ENCODE measurements around the gene HSPH1. TPM values are rescaled to one million over a fixed set of nuclear protein-coding genes. Genes with fewer than 3 reads are reported as not detected.
A peak's percentile ranks its signal among the peaks of the same experiment; 100 is the strongest.
"Not testable (repeated sequence)": the region's sequence is repeated elsewhere in the genome, so short reads cannot be mapped to it uniquely, and the experiment has no call there.

The HSPH1 gene
- total RNA-seq, 1 donor from 2014 or later: 59.4 TPM

DNA sequence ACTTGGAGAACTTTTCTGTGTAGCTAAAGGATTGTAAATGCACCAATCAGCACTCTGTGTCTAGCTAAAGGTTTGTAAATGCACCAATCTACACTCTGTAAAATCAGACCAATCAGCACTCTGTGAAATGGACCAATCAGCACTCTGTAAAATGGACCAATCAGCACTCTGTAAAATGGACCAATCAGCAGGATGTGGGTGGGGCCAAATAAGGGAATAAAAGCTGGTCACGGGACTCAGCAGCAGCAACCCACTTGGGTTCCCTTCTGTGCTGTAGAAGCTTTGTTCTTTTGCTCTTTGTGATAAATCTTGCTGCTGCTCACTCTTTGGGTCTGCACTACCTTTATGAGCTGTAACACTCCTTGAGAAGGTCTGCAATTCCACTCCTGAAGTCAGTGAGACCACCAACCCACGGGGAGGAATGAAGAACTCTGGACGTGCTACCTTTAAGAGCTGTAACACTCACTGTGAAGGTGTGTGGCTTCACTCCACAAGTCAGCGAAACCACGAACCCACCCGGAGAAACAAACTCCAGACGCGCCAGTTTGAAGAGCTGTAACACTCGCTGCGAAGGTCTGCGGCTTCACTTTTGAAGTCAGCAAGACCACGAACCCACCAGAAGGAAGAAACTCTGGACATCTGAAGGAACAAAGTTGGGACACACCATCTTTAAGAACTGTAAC, 16.2 kb upstream of the HSPH1 start:
- DNase-seq (ENCODE audit: extremely low read depth, low read depth, low spot score): not testable (repeated sequence)

DNA sequence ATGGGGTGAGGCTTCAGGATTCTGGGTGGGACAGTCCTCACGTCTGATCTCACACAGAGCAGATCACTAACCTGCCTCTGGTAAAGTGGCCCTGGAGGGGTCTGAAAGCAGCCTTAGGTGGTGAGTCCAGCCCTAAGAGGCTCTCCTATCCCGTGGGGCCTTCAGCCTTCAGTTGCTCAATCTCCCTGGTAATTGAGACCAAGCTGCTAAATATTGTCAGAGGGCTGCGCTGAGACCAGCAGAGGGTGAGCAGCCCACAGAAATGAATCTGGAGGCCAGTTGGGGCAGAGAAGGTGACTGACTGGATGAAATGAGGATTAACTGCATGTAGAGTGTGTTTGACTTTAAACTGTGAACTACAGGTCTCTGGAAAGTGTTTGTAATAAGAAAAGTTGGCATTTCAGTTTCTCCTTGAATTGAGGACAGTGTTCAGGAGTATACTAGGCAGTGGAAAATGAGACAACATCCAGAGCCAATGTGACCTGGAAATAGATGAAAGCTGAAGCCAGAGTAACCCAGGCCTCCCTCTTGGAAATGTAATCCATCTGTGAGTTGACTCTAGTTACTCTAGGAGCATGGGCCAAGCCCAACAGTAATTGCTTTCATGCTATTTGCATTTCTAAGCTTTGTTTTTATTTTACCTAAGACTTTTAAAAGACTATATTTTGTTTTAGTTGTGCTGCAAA, 14.3 kb upstream of the HSPH1 start:
- DNase-seq (ENCODE audit: extremely low read depth, low read depth, low spot score): no peak

- no peak for DNase-seq (ENCODE audit: extremely low read depth, low read depth, low spot score)
These were observed 12.3 kb upstream of the HSPH1 start for GRCh38 chr13:31174018-31174417.

GRCh38 chr13:31172535-31172934, 10.8 kb upstream of the HSPH1 start:
- no peak for DNase-seq (ENCODE audit: extremely low read depth, low read depth, low spot score)

GRCh38 chr13:31172001-31172400, 10.3 kb upstream of the HSPH1 start:
- DNase-seq (ENCODE audit: extremely low read depth, low read depth, low spot score): no peak

GRCh38 chr13:31168736-31169135, 7.0 kb upstream of the HSPH1 start:
- DNase-seq (ENCODE audit: extremely low read depth, low read depth, low spot score): no peak

DNA sequence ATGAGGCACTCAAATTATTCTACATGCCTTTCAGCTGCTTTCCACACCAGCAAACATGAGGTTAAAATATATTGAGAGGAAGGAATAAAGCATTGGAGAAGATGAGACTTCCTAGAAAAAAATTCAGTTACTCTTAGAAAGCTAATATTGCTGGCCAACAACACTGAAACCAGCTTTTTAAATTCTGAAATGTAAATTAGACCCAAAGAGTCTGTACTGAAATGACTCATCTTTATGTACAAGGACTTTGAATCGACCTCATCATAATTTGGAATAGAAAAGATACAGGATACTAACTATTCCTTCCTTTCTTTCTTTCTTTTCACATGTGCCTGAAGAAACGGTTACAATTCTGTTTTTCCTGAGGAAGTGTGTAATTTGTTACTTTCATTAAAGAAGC, 6.5 kb upstream of the HSPH1 start:
- DNase-seq (ENCODE audit: extremely low read depth, low read depth, low spot score): no peak

- DNase-seq (ENCODE audit: extremely low read depth, low read depth, low spot score): no peak
These were observed 5.8 kb upstream of the HSPH1 start for GRCh38 chr13:31167490-31167889.

DNA sequence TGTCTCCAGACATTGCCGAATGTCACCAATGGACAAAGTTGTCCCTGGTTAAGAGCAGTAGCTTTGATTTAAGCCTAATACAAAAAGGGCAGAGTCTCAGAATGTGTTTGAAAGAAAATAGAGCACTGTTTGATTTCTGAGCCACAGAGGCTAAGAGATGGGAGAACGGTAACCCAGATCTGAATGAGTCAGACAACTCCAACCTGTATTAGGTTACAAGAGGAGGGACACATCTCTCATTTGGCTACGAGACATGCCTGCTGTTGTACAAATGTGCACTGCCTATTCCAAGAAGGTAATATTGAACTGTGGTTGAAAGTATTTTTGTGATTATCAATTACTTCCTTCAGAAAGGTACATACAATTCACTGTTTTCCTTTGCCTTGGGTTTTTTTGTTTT, 4.9 kb upstream of the HSPH1 start:
- no peak for DNase-seq (ENCODE audit: extremely low read depth, low read depth, low spot score)

DNA sequence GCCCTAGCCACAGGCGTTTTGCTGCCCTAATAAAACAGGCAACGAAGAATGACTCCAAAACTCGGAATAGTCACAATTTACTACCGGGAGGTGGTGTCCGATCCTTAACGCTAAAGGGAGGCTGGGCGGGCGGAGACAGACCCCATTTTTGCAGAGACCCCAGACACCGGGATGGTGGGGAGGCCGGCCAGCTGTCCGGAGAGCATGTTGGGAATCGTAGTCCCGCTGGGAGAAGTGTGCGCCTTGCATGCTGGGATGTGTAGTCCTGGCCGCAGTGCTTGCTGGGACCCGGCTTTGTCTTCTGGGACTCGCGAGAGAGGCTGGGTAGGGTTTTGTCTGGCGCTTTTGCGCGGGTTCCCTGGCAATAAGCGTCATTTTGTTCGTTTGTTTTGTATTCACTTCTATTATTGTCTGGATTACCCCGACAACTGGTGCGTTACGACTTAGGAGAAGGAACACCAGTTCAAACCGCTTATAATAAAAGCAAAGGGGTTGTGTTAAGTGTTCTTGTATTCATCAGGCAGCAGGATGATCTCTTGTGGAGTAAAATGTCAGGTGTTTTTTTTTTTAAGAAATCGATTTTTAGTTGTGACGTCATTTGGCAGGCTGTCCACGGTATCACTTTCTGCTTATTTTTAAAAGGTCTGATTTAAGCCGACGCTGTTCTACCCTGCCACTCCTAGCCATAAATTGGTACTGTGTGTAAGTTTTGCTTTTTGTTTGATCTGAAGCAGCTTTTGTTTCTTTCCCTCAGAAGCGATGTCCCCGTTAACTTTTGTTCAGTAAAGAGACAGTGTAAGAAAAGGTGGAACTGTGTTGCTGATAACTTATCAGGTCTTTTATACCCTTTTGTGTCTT, 676 bp upstream of the HSPH1 start:
- DNase-seq (ENCODE audit: extremely low read depth, low read depth, low spot score): peak; percentile 86

GRCh38 chr13:31160857-31161556, 697 bp downstream of the HSPH1 start:
- DNase-seq (ENCODE audit: extremely low read depth, low read depth, low spot score): no peak

DNA sequence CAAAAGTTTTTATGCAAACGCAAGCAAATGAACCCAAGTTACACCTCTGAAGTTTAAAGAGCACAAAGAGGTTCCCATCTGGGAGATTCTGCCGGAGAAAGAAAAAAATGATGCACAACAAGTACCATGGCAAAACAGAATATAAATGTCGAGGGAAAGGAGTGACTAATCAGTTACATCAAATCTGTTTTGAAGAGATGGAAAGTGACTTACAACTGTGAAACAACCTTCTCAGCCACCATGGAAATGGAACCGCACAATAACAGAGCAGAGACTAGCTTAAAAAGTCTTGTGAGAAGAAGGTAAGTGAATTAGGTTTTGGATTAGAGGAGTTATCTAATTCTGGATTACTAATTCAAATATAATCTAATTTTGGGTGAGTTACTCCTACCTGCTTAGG, 2.4 kb downstream of the HSPH1 start:
- no peak for DNase-seq (ENCODE audit: extremely low read depth, low read depth, low spot score)

GRCh38 chr13:31154939-31155338, 6.8 kb downstream of the HSPH1 start:
- DNase-seq (ENCODE audit: extremely low read depth, low read depth, low spot score): no peak

GRCh38 chr13:31151837-31152236, 9.9 kb downstream of the HSPH1 start:
- DNase-seq (ENCODE audit: extremely low read depth, low read depth, low spot score): no peak

- DNase-seq (ENCODE audit: extremely low read depth, low read depth, low spot score): no peak
These were observed 11.3 kb downstream of the HSPH1 start for GRCh38 chr13:31150315-31150985.

- no peak for DNase-seq (ENCODE audit: extremely low read depth, low read depth, low spot score)
These were observed 12.1 kb downstream of the HSPH1 start for GRCh38 chr13:31149604-31150003.

GRCh38 chr13:31145417-31145816, 16.3 kb downstream of the HSPH1 start:
- no peak for DNase-seq (ENCODE audit: extremely low read depth, low read depth, low spot score)

- no peak for DNase-seq (ENCODE audit: extremely low read depth, low read depth, low spot score)
These were observed 23.2 kb downstream of the HSPH1 start for GRCh38 chr13:31138515-31138914.

- DNase-seq (ENCODE audit: extremely low read depth, low read depth, low spot score): no peak
These were observed 25.0 kb downstream of the HSPH1 start for GRCh38 chr13:31136724-31137123.

GRCh38 chr13:31134039-31134711, 27.5 kb downstream of the HSPH1 start:
- DNase-seq (ENCODE audit: extremely low read depth, low read depth, low spot score): no peak

All from glomerular endothelial cell (primary cell).